Measurements from ENCODE around the gene RERE. TPM values are rescaled to one million over a fixed set of nuclear protein-coding genes. Genes with fewer than 3 reads are reported as not detected.

Gene RERE
- total RNA-seq, 2 donors from 2014 or later, result 207 to 322 TPM

DNA sequence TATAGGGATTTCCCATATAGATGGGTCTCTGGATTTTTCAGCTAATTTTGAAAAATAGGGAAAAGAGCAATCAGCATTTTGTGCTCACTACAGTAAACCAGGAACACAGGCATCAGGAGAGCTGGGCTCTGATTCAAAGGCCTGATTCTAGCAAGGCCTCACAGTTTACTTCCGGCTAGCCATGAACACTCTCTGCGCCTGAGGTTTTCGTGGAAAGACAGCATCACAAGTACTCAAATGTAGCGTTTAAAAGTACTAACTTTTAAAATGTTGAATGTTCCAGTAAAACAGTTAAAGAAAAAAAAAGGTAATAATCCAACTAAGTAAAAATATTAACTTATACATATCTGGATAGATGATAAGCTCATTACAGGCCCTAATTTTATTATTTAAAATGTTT, 379.0 kb downstream of the RERE start:
- Histone ChIP-seq H3K27ac (peak overlapping the region; percentile 5 to 58), H3K4me1 (replicated peaks) (peaks cover 10% of the 10 kb centered on the region), H3K27me3 (replicated peaks; ENCODE audit: insufficient read depth) (no peaks in the 10 kb centered on the region), H3K36me3 (no peaks in the 10 kb centered on the region), H3K4me3 (no peak overlapping the region), H3K9me3 (no peaks in the 10 kb centered on the region)
- WGBS, result 41% methylated on average over 4 of the region's 4 CpGs
- DNase-seq (ENCODE audit: low spot score), result no peak
- intact Hi-C loops (cut with DNase I), result no loop called here
- TF ChIP-seq POLR2A (IDR thresholded peaks at IDR 0.05) (no peak), POLR2AphosphoS5 (IDR thresholded peaks at IDR 0.05) (no peak)
- TF ChIP-seq, protein P1, sequence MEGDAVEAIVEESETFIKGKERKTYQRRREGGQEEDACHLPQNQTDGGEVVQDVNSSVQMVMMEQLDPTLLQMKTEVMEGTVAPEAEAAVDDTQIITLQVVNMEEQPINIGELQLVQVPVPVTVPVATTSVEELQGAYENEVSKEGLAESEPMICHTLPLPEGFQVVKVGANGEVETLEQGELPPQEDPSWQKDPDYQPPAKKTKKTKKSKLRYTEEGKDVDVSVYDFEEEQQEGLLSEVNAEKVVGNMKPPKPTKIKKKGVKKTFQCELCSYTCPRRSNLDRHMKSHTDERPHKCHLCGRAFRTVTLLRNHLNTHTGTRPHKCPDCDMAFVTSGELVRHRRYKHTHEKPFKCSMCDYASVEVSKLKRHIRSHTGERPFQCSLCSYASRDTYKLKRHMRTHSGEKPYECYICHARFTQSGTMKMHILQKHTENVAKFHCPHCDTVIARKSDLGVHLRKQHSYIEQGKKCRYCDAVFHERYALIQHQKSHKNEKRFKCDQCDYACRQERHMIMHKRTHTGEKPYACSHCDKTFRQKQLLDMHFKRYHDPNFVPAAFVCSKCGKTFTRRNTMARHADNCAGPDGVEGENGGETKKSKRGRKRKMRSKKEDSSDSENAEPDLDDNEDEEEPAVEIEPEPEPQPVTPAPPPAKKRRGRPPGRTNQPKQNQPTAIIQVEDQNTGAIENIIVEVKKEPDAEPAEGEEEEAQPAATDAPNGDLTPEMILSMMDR (IDR thresholded peaks at IDR 0.05), result no peak

DNA sequence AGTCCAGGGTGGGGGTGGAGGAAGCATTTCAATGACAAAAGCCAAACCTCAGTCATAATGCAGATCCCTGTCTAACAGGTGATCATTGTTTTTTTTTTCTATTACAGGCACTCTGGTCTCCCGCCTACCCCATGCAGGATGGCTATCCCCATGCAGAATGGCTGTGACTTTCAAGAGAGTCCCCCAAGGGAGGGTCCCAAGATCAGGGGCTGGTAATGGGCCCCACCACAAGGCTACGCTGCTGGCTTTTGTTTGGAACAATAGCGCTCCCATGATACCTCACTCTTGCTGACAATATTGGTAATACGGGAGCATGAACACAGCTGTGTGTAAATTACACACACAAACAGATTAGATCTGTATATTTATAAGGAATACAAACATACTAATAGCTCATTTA, 380.1 kb downstream of the RERE start:
- no peak for DNase-seq (ENCODE audit: low spot score)
- H3K27me3 ChIP-seq (replicated peaks; ENCODE audit: insufficient read depth), result no peaks in the 10 kb centered on the region
- no peaks in the 10 kb centered on the region for H3K9me3 ChIP-seq
- H3K4me1 ChIP-seq (replicated peaks), result peaks cover 10% of the 10 kb centered on the region
- no peaks in the 10 kb centered on the region for H3K36me3 ChIP-seq
- intact Hi-C loops (cut with DNase I), result no loop called here
- H3K27ac ChIP-seq, result peak overlapping the region in 1 of 2 donors; percentile 58
- no peak overlapping the region for H3K4me3 ChIP-seq
- no peak for TF ChIP-seq POLR2A (IDR thresholded peaks at IDR 0.05)
- TF ChIP-seq, protein P1 (IDR thresholded peaks at IDR 0.05), result no peak
- no peak for TF ChIP-seq POLR2AphosphoS5 (IDR thresholded peaks at IDR 0.05)
- 79% methylated on average over 4 of the region's 4 CpGs for WGBS

DNA sequence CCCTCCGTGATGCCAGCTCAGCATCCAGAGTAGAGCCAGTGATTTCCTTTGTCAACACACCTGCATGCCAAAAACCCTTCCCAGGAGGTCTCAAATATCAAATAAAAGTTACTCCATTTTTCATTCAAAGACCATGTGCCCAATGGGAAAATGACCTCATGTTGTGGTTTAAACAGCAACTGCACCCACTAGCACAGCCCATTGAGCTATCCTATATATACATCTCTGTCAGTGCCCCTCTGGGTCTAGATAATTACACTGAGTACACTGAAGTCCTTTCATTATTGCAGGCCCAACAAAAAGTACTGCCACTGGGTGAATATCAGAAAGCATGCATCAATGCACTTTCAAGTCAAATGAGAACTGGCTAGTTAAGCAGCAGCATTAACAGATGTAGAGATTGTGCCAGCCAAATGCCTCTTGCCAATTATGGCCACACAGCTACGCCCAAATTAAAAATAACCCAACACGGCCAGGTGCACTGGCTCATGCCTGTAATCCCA, 381.8 kb downstream of the RERE start:
- Histone ChIP-seq H3K9me3 (no peaks in the 10 kb centered on the region), H3K4me3 (no peak overlapping the region), H3K27me3 (replicated peaks; ENCODE audit: insufficient read depth) (no peaks in the 10 kb centered on the region), H3K4me1 (replicated peaks) (peaks cover 10% of the 10 kb centered on the region), H3K36me3 (no peaks in the 10 kb centered on the region), H3K27ac (no peak overlapping the region)
- DNase-seq (ENCODE audit: low spot score), result no peak
- TF ChIP-seq POLR2A (IDR thresholded peaks at IDR 0.05) (no peak), POLR2AphosphoS5 (IDR thresholded peaks at IDR 0.05) (no peak)
- TF ChIP-seq, protein P1 (IDR thresholded peaks at IDR 0.05), result no peak
- 44% methylated on average over 3 of the region's 3 CpGs for WGBS
- intact Hi-C loops (cut with DNase I), result no loop called here

DNA sequence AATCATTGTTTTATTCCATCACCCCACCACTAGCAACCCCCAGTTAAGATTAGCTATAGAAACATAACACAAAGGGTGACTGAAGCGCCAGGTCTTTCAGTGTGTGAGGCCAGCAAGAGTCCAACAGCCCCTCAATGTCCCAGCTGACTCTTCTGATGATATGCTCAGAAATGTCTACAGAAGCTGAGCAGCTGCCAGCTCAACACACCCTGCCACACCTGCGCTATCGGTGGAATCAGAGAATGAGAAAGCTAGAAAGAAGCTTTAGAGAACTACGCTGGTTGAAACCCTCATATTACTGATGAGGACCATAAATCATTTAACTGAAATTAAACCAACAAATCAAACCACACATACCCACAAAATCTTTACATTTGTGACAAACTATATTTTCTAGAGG, 383.3 kb downstream of the RERE start:
- H3K4me1 ChIP-seq (replicated peaks), result peaks cover 4% of the 10 kb centered on the region
- 93% methylated on average over 4 of the region's 4 CpGs for WGBS
- H3K9me3 ChIP-seq, result no peaks in the 10 kb centered on the region

DNA sequence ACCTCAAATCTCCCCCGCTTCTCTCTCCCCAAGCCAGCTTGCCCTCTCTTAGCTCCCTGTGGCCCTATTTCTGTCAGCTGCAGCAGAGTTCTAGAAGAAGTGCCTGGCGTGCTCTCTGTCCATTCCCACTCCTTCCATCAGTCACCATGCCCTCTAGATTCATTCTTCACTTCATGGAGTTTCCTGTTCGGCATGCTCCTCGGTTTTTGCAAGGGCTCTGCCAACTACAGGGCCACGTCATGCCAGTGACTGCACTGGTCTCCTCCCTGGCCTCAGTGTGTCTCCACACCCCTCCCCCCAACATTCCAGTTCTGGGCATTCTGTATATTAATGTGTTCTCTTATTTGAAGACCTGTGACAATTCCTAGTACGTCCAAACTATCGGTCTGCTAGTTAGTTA, 385.7 kb downstream of the RERE start:
- Histone ChIP-seq H3K36me3 (no peaks in the 10 kb centered on the region), H3K27me3 (replicated peaks; ENCODE audit: insufficient read depth) (no peaks in the 10 kb centered on the region), H3K27ac (no peak overlapping the region), H3K9me3 (no peaks in the 10 kb centered on the region), H3K4me3 (no peak overlapping the region), H3K4me1 (replicated peaks) (no peaks in the 10 kb centered on the region)
- intact Hi-C loops (cut with DNase I), result no loop called here
- WGBS, result 90% methylated on average over 7 of the region's 7 CpGs
- TF ChIP-seq, protein P1 (IDR thresholded peaks at IDR 0.05), result no peak
- TF ChIP-seq POLR2A (IDR thresholded peaks at IDR 0.05) (no peak), POLR2AphosphoS5 (IDR thresholded peaks at IDR 0.05) (no peak)
- DNase-seq (ENCODE audit: low spot score), result no peak

More for the DNA sequence above, 383.3 kb downstream of the RERE start:
- intact Hi-C loops (cut with DNase I), result no loop called here
- H3K4me3 ChIP-seq, result no peak overlapping the region
- H3K27me3 ChIP-seq (replicated peaks; ENCODE audit: insufficient read depth), result no peaks in the 10 kb centered on the region
- no peak overlapping the region for H3K27ac ChIP-seq
- TF ChIP-seq, protein P1 (IDR thresholded peaks at IDR 0.05), result no peak
- TF ChIP-seq POLR2AphosphoS5 (IDR thresholded peaks at IDR 0.05) (no peak), POLR2A (IDR thresholded peaks at IDR 0.05) (no peak)
- DNase-seq (ENCODE audit: low spot score), result no peak
- H3K36me3 ChIP-seq, result no peaks in the 10 kb centered on the region
